HG03342 (cell line): ENCODE data around the gene FAM83G.

Source experiments
- ATAC-seq: cut with Tn5 transposase; IDR thresholded peaks from one replicate; pipeline ENCODE4 v1.9.1; 2021; ENCODE audit warnings: mild to moderate bottlenecking, moderate library complexity; ENCODE audit not compliant: unreplicated experiment

The FAM83G gene

DNA sequence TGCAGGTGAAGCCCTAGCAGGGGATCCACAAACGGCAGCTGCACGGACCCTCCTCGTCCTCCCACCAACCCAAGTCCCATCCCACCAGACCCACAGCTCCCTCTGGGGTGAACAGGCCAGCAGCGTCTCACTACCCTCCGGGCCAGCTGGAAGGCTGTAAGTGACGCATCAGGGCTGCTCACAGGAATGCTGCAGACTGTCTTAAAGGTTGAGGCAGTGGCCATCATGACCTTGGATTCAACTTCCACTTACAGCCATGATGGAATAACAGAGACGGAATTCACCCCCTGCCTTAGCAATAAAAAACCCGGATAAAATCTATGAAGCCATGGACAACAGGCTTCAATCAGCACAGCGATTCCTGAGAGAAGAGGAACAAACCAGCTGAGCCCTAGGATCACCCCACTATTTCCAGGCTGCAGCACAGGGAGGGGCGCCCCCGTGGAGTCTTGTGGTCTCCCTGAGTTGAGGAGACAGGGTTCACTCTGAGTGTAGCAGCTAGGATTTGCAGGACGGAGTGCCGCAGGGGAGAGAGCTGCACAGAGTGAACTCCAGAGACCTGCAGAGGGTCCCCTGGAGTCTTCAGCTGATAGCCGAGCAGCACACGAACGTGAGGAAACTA lies 10.5 kb downstream of the FAM83G start:
- ATAC-seq, result no peak

DNA sequence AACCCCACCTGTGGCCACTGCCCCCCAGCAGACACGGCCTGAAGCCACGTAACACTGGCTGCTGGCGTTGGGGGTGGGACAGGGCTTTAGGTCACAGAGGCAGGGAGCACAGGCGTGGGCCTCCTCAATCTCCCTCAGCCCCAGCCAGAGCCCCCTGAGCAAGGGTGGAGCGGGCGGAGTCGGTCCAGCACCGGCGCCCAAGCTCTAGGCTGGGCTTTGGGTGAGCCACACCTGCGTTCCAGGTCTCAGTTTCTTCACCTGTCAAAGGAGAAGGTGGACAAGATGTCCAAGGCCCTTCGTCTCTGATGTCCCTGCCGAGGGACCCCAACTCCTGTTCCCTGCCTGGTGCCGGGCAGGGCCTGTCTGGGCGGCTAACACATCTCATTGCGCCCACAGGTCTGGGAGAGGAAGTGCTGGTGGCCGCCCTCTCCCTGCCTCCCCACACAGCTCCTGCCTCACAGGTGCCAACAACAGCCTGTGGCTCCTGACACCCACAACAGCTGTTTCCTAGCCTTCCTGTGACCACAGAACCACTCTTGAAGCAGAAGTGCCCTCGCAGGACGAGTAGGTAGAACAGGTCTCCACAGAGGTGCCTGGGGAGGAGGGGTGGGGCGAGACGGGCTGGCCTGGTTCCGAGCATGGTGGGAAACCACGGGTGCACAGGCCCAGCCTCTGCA lies 12.0 kb downstream of the FAM83G start:
- no peak for ATAC-seq

DNA sequence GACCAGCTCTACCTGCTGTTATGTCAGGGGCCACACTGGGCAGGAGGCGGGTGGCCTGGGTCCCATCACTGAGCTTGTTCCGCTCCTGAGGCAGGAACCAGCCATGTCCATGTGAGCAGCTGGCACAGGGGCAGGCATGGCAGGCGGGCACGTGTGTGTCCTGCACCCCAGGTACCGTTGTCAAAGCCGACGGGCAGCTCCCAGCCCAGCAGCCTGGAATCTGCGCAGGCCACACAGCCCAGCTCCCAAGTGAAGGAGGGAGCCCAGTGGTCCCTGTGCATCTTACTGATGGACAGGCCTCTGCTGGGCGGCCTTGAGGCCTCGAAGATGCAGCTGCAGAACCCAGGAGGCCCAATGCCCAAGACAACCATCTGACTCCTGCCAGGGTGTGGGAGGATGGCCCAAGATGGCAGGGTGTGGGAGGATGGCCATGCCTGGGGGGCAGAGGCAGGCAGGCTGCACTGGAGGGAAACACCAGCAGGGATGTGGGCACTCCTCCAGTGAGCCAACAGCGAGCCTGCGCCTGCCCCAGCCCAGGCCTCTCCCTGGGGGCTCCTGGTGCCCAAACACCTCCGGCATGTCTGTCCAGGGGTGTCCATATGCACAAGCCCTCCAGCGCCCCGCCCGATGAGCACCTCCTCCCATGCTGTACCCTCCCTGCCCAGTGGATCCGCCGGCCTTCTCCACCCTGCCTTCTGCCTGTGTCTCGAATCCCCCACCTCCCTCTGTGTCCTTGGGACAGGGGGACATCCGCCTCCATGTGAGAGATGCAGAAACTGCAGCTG lies 12.8 kb downstream of the FAM83G start:
- no peak for ATAC-seq

DNA sequence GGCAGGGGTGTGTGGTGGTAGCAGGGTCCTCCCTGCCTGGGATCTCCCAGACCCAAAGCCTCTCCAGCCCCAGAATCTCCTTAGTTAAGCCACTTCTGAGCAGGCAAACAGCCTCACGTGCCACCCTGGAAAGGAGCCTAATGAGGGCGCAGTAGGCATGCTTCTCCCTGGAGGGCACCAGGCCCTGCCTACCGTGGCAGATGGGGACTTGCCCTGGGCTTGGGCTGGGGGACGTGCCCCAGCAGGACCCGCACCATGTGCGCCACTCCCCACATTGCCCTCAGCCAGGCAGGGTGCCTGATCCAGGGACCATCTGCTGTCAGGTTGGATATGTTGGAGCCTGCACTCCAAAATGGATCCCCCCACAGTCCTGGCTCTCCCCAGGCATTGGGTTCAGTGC lies 14.2 kb downstream of the FAM83G start:
- ATAC-seq, result no peak

DNA sequence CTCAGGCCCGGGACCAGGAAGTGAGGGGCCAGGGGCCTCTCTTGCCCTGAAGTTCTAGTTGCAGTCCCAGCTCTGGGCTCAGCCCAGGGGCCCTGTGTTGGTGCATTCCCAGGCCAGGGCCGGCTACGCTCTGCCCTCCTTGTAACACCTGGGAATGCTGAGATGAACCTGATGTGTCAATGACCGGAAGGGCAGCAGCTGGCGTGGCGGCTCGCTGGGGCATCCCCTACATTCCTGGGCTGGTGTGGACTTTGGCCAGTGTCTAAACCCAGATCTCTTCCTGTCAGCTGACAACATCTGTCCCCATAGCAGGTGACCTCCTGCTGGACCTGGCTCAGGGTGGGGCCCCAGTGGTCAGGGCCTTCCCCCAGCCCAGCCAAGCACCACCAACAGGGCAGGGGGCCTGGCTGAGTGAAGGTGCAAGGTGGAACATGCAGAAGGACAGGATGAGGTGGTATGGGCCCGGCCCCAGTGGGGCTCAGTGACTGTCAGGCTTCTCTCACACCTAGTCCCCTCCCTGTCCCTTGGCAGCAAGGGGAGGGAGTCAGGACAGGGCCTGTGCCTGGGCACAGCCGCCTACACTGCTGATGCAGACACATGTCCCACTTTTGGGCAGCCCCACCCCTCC lies 15.9 kb downstream of the FAM83G start:
- no peak for ATAC-seq

GRCh38 chr17:18987862-18988545 lies 16.6 kb downstream of the FAM83G start:
- no peak for ATAC-seq

DNA sequence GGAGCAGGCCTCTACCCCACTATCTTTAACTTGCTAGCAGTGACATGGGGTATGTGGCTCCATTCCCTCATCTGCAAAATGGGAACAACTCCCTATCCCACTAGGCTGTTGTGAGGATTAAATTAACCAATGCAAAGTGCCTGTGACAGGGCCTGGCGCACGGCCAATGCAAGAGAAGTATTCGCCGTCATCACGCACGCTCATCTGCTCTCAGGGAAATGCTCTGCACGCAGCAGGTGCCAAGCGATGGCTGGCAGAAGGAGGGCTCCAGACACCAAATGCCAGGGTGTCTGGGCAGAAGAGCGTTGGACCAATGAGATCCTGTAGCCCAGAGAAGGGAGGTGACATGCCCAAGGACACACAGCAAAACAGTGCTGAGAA lies 17.3 kb downstream of the FAM83G start:
- no peak for ATAC-seq

GRCh38 chr17:18986541-18987229 lies 17.9 kb downstream of the FAM83G start:
- ATAC-seq, result no peak

GRCh38 chr17:18985475-18985874 lies 19.1 kb downstream of the FAM83G start:
- ATAC-seq, result no peak

GRCh38 chr17:18984273-18985114 lies 20.1 kb downstream of the FAM83G start:
- no peak for ATAC-seq

DNA sequence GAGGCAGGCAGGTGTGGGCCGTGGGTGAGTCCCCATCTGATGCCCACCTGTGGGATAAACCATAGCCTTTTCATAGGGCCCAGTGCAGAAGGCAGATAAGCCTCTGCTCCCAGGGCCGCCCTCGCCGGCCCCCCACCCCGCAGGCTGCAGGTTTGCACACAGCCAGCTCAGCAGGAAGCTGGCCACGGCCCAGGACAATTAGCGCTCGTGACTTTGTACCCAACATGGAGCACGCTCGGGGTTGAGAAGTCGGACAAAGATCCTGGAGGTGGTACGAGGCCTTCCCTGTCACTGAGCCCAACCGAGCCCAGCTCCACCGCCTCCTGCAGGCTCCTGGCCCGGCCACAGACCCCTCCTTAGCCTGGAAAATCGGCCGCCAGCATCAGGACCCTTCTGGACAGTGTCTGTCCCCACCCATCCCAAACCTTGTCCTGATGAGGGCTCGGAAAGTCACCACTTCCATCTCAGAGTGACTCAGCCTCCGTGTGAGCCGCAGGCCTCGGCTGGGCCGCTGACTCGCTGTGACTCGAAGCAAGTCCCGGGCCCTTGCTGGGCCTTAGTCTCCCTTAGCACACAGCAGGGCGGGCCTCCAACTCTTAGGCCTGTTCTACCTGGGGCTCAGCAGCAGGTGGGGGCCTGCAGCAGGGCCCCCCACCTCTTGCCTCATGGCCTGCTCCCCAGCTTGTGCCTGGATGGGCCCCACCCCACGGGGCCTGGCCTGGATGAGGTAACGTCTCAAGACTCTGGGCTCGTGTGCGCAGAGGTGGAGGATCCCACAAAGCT lies 22.7 kb downstream of the FAM83G start:
- ATAC-seq, result no peak

GRCh38 chr17:18981335-18981641 lies 23.3 kb downstream of the FAM83G start:
- no peak for ATAC-seq

GRCh38 chr17:18980682-18981334 lies 23.8 kb downstream of the FAM83G start:
- ATAC-seq, result no peak

DNA sequence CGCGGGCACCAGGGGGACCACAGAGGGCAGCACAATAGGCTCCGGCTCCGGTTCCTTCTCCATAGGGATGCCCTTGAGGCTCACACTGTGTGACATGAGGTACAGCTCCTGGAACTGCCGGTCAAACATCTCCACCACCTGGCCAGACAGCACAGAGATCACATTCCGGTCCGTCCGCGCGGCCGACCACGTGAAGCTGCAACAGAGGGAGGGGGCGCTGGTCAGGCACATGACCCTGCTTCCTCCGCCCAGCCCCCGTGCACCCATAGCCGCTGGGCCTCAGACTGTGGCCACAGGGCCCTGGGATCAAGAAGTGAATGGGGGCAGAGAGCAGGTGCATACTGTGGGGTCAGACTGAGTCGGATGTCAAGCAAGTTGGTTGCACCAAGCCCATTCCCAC lies 25.9 kb downstream of the FAM83G start:
- no peak for ATAC-seq

DNA sequence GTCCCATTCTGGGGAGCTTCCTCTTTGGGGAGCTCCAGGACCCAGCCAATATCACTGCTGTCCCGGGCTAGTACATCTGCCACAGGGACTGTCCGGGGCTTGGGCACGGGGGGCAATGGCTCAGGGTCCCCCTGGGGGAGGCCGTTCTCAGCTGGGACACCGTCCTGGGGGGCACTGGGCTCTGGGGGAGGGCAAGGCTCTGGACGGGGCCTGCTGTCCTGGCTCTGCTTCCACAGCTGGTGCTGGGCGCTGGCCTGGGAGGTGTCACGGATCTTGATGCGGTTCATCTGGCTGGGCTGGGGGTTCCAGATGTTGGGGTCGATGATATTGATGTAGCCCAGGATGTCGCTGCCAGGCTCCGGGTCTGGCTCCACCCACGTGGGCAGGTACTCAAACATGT lies 26.5 kb downstream of the FAM83G start:
- no peak for ATAC-seq

DNA sequence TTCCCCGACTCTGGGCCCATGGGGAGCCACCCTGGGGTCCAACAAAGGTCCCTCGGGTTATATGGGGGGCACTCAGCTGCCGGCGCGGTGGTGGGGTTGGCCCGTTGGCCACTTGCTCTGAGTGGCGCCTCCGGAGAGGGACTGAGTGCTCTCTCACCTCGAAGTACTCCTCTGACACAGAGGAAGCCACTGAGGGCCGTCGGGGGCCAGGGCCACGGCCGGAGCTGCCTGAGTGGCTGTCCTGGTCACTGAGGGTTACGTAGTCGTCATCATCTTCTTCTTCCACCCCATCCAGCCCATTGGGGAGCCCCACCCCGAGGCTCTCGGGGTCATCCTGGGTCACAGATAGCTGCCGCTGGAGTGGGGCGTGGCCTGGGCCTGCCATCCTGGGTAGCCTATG lies 26.9 kb downstream of the FAM83G start:
- no peak for ATAC-seq

DNA sequence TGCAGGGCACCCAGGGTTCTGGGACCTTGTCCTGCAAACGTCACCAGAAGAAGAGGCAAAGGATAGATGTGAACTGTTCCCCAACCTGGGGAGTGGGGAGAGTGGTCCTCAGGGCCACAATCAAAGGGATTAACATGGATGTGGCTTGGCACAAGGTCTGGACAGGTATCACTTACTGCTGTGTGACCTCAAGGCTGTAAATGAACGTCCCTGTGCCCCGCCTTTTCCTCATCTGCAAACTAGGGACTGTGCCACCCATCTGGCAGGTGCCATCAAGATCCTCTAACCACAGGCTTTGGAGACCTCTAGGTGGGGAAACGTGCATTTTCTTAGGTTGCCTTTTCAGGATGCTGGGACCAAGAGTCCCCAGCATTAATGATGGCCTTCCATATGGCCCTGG lies 27.5 kb downstream of the FAM83G start:
- ATAC-seq, result no peak

GRCh38 chr17:18976201-18976600 lies 28.4 kb downstream of the FAM83G start:
- no peak for ATAC-seq

- ATAC-seq, result no peak
Observed at GRCh38 chr17:18975597-18975996, 29.0 kb downstream of the FAM83G start.
